Right forelimb (tissue), 1 donor: ENCODE results near the gene IL12RB2.

Source experiments
- DNase-seq: peaks from one replicate; pipeline ENCODE4 v3.0.0-alpha.2; 2018

Gene IL12RB2

GRCh38 chr1:67314696-67315095, 7.0 kb downstream of the IL12RB2 start:
- DNase-seq: no peak

GRCh38 chr1:67316180-67316902, 8.7 kb downstream of the IL12RB2 start:
- DNase-seq: no peak

- no peak for DNase-seq
Measured at GRCh38 chr1:67316918-67317317, 9.2 kb downstream of the IL12RB2 start.

- DNase-seq: no peak
Measured at GRCh38 chr1:67317803-67318202, 10.1 kb downstream of the IL12RB2 start.

- no peak for DNase-seq
Measured at GRCh38 chr1:67322442-67322841, 14.8 kb downstream of the IL12RB2 start.

GRCh38 chr1:67323087-67323486, 15.4 kb downstream of the IL12RB2 start:
- DNase-seq: no peak

- DNase-seq: no peak
Measured at GRCh38 chr1:67324068-67324467, 16.4 kb downstream of the IL12RB2 start.

- DNase-seq: no peak
Measured at GRCh38 chr1:67327864-67328466, 20.3 kb downstream of the IL12RB2 start.

GRCh38 chr1:67332653-67333529, 25.2 kb downstream of the IL12RB2 start:
- no peak for DNase-seq

GRCh38 chr1:67333603-67334002, 25.9 kb downstream of the IL12RB2 start:
- no peak for DNase-seq

GRCh38 chr1:67335411-67335810, 27.7 kb downstream of the IL12RB2 start:
- DNase-seq: no peak

GRCh38 chr1:67336157-67336556, 28.5 kb downstream of the IL12RB2 start:
- no peak for DNase-seq

- no peak for DNase-seq
Measured at GRCh38 chr1:67336783-67337182, 29.1 kb downstream of the IL12RB2 start.

- no peak for DNase-seq
Measured at GRCh38 chr1:67338642-67339041, 31.0 kb downstream of the IL12RB2 start.

GRCh38 chr1:67339623-67340343, 32.1 kb downstream of the IL12RB2 start:
- DNase-seq: no peak

- DNase-seq: no peak
Measured at GRCh38 chr1:67342076-67342890, 34.6 kb downstream of the IL12RB2 start.

GRCh38 chr1:67345556-67345955, 37.9 kb downstream of the IL12RB2 start:
- no peak for DNase-seq

GRCh38 chr1:67346982-67347381, 39.3 kb downstream of the IL12RB2 start:
- no peak for DNase-seq

- peak; percentile 50 for DNase-seq
Measured at GRCh38 chr1:67347688-67348472, 40.2 kb downstream of the IL12RB2 start.

- no peak for DNase-seq
Measured at GRCh38 chr1:67348586-67349252, 41.0 kb downstream of the IL12RB2 start.

- no peak for DNase-seq
Measured at GRCh38 chr1:67350783-67351182, 43.1 kb downstream of the IL12RB2 start.
